Measurements from ENCODE around the gene LPP. TPM values are rescaled to one million over a fixed set of nuclear protein-coding genes. Genes with fewer than 3 reads are reported as not detected.

LPP gene
- total RNA-seq, 1 donor from 2014 or later: 97.4 TPM

GRCh38 chr3:188906236-188906635 lies 752.3 kb downstream of the LPP start:
- DNase-seq: no peak
- Histone ChIP-seq H3K27ac (replicated peaks) (no peak overlapping the region), H3K36me3 (no peaks in the 10 kb centered on the region), H3K4me3 (no peak overlapping the region), H3K27me3 (ENCODE audit: low read depth) (peaks cover 14% of the 10 kb centered on the region), H3K4me1 (peaks cover 7% of the 10 kb centered on the region), H3K9me3 (replicated peaks) (no peaks in the 10 kb centered on the region)
- no peak for TF ChIP-seq CTCF (IDR thresholded peaks at IDR 0.05; ENCODE audit: borderline replicate concordance)
- intact Hi-C loops (cut with micrococcal nuclease): no loop called here

GRCh38 chr3:188908002-188908850 lies 754.3 kb downstream of the LPP start:
- no peaks in the 10 kb centered on the region for H3K4me1 ChIP-seq
- H3K27ac ChIP-seq (replicated peaks): no peak overlapping the region
- DNase-seq: no peak
- H3K27me3 ChIP-seq (ENCODE audit: low read depth): peaks cover 11% of the 10 kb centered on the region
- no peak overlapping the region for H3K4me3 ChIP-seq
- intact Hi-C loops (cut with micrococcal nuclease): no loop called here
- H3K36me3 ChIP-seq: no peaks in the 10 kb centered on the region
- H3K9me3 ChIP-seq (replicated peaks): peaks cover 3% of the 10 kb centered on the region
- TF ChIP-seq CTCF (IDR thresholded peaks at IDR 0.05; ENCODE audit: borderline replicate concordance): no peak

- H3K9me3 ChIP-seq (replicated peaks): peaks cover 4% of the 10 kb centered on the region
- no peaks in the 10 kb centered on the region for H3K36me3 ChIP-seq
- no peaks in the 10 kb centered on the region for H3K4me1 ChIP-seq
- intact Hi-C loops (cut with micrococcal nuclease): no loop called here
- H3K27me3 ChIP-seq (ENCODE audit: low read depth): peaks cover 4% of the 10 kb centered on the region
- H3K27ac ChIP-seq (replicated peaks): no peak overlapping the region
- H3K4me3 ChIP-seq: no peak overlapping the region
- TF ChIP-seq CTCF (IDR thresholded peaks at IDR 0.05; ENCODE audit: borderline replicate concordance): no peak
- no peak for DNase-seq
Measured at GRCh38 chr3:188911026-188911850, 757.3 kb downstream of the LPP start.

GRCh38 chr3:188913084-188913483 lies 759.1 kb downstream of the LPP start:
- Histone ChIP-seq H3K36me3 (no peaks in the 10 kb centered on the region), H3K9me3 (replicated peaks) (peaks cover 4% of the 10 kb centered on the region), H3K4me1 (peaks cover 17% of the 10 kb centered on the region), H3K27me3 (ENCODE audit: low read depth) (no peaks in the 10 kb centered on the region), H3K27ac (replicated peaks) (no peak overlapping the region), H3K4me3 (no peak overlapping the region)
- intact Hi-C loops (cut with micrococcal nuclease): no loop called here
- no peak for DNase-seq
- no peak for TF ChIP-seq CTCF (IDR thresholded peaks at IDR 0.05; ENCODE audit: borderline replicate concordance)

GRCh38 chr3:188914552-188914951 lies 760.6 kb downstream of the LPP start:
- Histone ChIP-seq H3K4me3 (no peak overlapping the region), H3K4me1 (peaks cover 21% of the 10 kb centered on the region), H3K9me3 (replicated peaks) (peaks cover 4% of the 10 kb centered on the region), H3K36me3 (no peaks in the 10 kb centered on the region), H3K27ac (replicated peaks) (no peak overlapping the region), H3K27me3 (ENCODE audit: low read depth) (no peaks in the 10 kb centered on the region)
- intact Hi-C loops (cut with micrococcal nuclease): no loop called here
- DNase-seq: no peak
- no peak for TF ChIP-seq CTCF (IDR thresholded peaks at IDR 0.05; ENCODE audit: borderline replicate concordance)
